NCI-H510A treated with DMSO at 0.1 percent for 48 hours (cell line): ENCODE results near the gene TEDC1.
A peak's percentile ranks its signal among the peaks of the same experiment; 100 is the strongest.
"Not testable (repeated sequence)": the region's sequence is repeated elsewhere in the genome, so short reads cannot be mapped to it uniquely, and the experiment has no call there.

Source experiments
- DNase-seq: peaks from one replicate; lab custom pipeline; 2025; lab: John Stamatoyannopoulos, UW

Gene TEDC1

GRCh38 chr14:105537580-105538474, 46.8 kb downstream of the TEDC1 start:
- peak; percentile 11 for DNase-seq

DNA sequence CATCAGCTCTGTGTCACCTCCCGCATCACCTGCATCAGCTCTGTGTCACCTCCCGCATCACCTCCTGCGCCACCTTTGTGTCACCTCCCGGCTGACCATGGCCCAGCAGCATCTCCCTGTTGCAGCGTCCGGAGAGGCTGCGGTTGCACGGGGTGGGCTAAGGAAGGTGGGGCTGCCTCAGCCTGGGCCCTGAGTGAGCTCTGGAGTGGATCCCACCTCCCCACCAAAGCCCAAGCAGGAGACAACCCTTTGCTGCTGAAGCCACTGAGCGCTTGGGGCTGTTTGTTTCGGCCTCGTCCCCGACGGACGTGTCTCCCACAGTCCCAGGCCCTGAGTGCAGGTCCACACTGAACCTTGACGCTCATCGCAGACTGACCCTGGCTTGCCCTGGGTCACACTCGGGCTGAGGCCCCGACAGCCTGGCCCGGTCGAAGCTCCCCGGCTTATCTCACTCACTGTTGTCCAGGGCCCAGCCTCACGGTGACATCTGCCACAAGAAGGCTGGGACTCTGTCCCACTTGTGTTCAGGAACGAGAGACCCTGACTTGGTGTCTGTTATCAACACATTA, 47.5 kb downstream of the TEDC1 start:
- DNase-seq, result no peak

DNA sequence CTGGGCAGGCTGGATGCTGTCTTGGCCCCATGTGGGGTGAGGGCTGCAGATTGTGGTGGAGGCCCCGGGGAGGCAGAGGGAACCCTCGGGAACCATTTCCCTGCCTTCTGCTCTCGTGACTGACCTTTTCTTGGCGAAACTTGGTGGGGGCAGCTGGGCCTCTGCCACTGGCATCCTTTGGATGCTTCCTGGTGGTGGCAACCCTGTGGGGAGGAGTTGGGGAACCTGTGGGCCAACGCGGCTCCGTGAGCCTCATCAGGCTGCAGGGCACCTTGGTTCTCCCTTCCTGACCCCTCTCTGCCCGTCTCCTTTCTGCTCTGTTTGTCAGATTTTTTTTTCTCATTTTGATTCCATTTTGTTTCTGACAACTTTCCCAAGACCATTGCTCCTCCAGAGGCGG, 49.8 kb downstream of the TEDC1 start:
- no peak for DNase-seq

GRCh38 chr14:105541218-105541875, 50.3 kb downstream of the TEDC1 start:
- DNase-seq, result no peak

- not testable (repeated sequence) for DNase-seq
Measured at GRCh38 chr14:105545676-105546075, 54.6 kb downstream of the TEDC1 start.

DNA sequence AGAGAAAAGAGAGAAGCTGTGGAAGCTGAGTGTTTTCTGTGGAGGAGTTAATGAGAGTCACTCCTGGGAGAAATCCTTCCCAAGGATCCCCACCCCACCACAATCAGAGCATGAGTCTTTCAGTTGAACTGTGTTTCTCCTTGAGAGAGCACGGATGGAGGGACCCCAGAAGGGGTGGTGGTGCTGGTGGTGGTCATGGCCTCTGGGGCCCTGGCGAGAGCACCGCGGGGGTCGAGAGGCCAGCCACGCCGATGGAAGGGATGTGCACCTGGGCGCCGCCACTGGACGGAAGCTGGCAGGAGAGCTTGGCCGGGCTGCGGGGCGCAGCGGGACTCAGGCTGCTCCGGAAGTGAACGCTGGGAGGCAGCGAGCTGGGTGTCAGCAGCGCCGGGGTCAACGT, 55.4 kb downstream of the TEDC1 start:
- DNase-seq, result not testable (repeated sequence)

- not testable (repeated sequence) for DNase-seq
Measured at GRCh38 chr14:105547072-105547471, 56.0 kb downstream of the TEDC1 start.

GRCh38 chr14:105547741-105548169, 56.7 kb downstream of the TEDC1 start:
- no peak for DNase-seq
